GM12878 (cell line): ENCODE data around the gene MAP7. TPM values are rescaled to one million over a fixed set of nuclear protein-coding genes. Genes with fewer than 3 reads are reported as not detected.
A peak's percentile ranks its signal among the peaks of the same experiment; 100 is the strongest.

Experiments
- ATAC-seq: fragments of 200-7000 bp; cut with Tn5 transposase; 3 replicates; pipeline ENCODE4 v1.9.1; 2020; ENCODE audit warnings: mild to moderate bottlenecking, moderate library complexity
- BruUV-seq: library from RNA; stranded (reverse); fragments of 400-500 nt; replicated peaks from 2 replicates; lab custom pipeline; 2021; lab: Mats Ljungman, UMichigan
- CTCF ChIA-PET: fragments of 300-600 bp; sonication (Branson Sonifier 250); formaldehyde crosslinking; extraction: SDS; loops from one replicate; lab custom pipeline; 2021; ENCODE audit warnings: inconsistent platforms; lab: Yijun Ruan, JAX
- POLR2A ChIA-PET: fragments of 350-600 bp; formaldehyde crosslinking; extraction: SDS; loops from one replicate; lab custom pipeline; 2021; ENCODE audit warnings: inconsistent platforms; lab: Charles Lee
- RAD21 ChIA-PET: fragments of 300-600 bp; sonication (Branson Sonifier 250); formaldehyde crosslinking; loops from one replicate; lab custom pipeline; 2023; ENCODE audit warnings: antibody characterized with exemption; ENCODE audit not compliant: unreplicated experiment; lab: Charles Lee
- SMC1A ChIA-PET: fragments of 300-600 bp; sonication (Branson Sonifier 250); formaldehyde crosslinking; loops from one replicate; lab custom pipeline; 2023; ENCODE audit not compliant: unreplicated experiment, uncharacterized antibody; lab: Charles Lee
- DNase-seq: peaks from one replicate; pipeline ENCODE4 v3.0.0-alpha.2; 2011; ENCODE audit warnings: low read depth, low spot score
- FAIRE-seq: peaks from 3 replicates; lab custom pipeline; 2011; peaks lifted over from hg19 to GRCh38; lab: Jason Lieb, UNC
- H2AFZ ChIP-seq: 2 replicates; pipeline ENCODE4 v1.6.0; 2011; ENCODE audit warnings: low read depth, low read length, control low read depth; ENCODE audit not compliant: control insufficient read depth
- H3K27ac ChIP-seq: 2 replicates; pipeline ENCODE4 v1.5.1; 2011; ENCODE audit warnings: control low read depth; ENCODE audit not compliant: control insufficient read depth, insufficient read depth
- H3K27me3 ChIP-seq, 2 experiments: replicated peaks in 1 of 2; 2 replicates each; pipeline versions ENCODE4 v1.6.0 to v1.6.1; 2011; ENCODE audit warnings: low read length in 1 of 2; ENCODE audit not compliant: control insufficient read depth in 2 of 2, insufficient read depth in 2 of 2
- H3K36me3 ChIP-seq, 2 experiments: 2 replicates each; pipeline ENCODE4 v1.5.1; 2011; ENCODE audit warnings: low read length in 1 of 2; ENCODE audit not compliant: control insufficient read depth in 2 of 2, insufficient read depth in 2 of 2
- H3K4me1 ChIP-seq: 2 replicates; pipeline ENCODE4 v1.6.1; 2011; ENCODE audit warnings: mild to moderate bottlenecking, low read length, moderate library complexity, mixed read lengths; ENCODE audit not compliant: control insufficient read depth, insufficient read depth
- H3K4me2 ChIP-seq: 2 replicates; pipeline ENCODE4 v1.6.0; 2011; ENCODE audit warnings: control low read depth; ENCODE audit not compliant: control insufficient read depth, insufficient read depth
- H3K4me3 ChIP-seq: fragments of 200-600 bp; sonication (generic); 2 replicates; pipeline ENCODE4 v1.5.1; 2016
- H3K79me2 ChIP-seq: 2 replicates; pipeline ENCODE4 v1.6.0; 2011; ENCODE audit warnings: low read length; ENCODE audit not compliant: control insufficient read depth, insufficient read depth
- H3K9ac ChIP-seq: 2 replicates; pipeline ENCODE4 v1.8.0; 2011; ENCODE audit warnings: low read length, control low read depth, mixed read lengths; ENCODE audit not compliant: control insufficient read depth, insufficient read depth
- H3K9me3 ChIP-seq: replicated peaks from 3 replicates; pipeline ENCODE4 v1.5.1; 2011; ENCODE audit warnings: mild to moderate bottlenecking, low read length; ENCODE audit not compliant: control insufficient read depth, insufficient read depth
- H4K20me1 ChIP-seq: 2 replicates; pipeline ENCODE4 v1.6.0; 2011; ENCODE audit not compliant: control insufficient read depth, insufficient read depth
- IKZF2 ChIP-seq, 2 experiments: fragments of 450-650 bp; IDR thresholded peaks; 2 replicates each; pipeline ENCODE4 v1.6.1; 2017; ENCODE audit warnings: mild to moderate bottlenecking in 2 of 2, moderate library complexity in 2 of 2
- RAD51 ChIP-seq: fragments of 450-650 bp; IDR thresholded peaks from 2 replicates; pipeline ENCODE4 v1.6.1; 2016; ENCODE audit warnings: moderate library complexity, mild to moderate bottlenecking, inconsistent platforms
- RBBP5 ChIP-seq: fragments of 200-600 bp; sonication (generic); conservative IDR thresholded peaks from 2 replicates; pipeline ENCODE4 v1.6.1; 2016
- SUPT20H ChIP-seq: IDR thresholded peaks from 2 replicates; pipeline ENCODE4 v1.6.1; 2011; ENCODE audit warnings: low read depth, mild to moderate bottlenecking, low read length, moderate library complexity, borderline replicate concordance; ENCODE audit not compliant: control insufficient read depth
- WGBS: methylation state at CpG from one replicate; pipeline ENCODE4 v1.1.6; 2016; ENCODE audit warnings: low lambda C conversion rate; ENCODE audit not compliant: insufficient replicate concordance, insufficient coverage; ENCODE audit errors: missing lambda C conversion rate; 5-methylcytosine and 5-hydroxymethylcytosine counted together
- in situ Hi-C: fragments of 300-500 bp; cut with MboI; formaldehyde crosslinking; loops from 9 replicates; pipeline ENCODE4 v1.14.3; 2018; ENCODE audit warnings: mixed read lengths
- intact Hi-C: fragments of 100-400 bp; cut with micrococcal nuclease; formaldehyde crosslinking; loops from one replicate; pipeline ENCODE4 v1.14.2; 2022; ENCODE audit not compliant: unreplicated experiment
- polyA plus RNA-seq, 11 experiments: library from polyadenylated mRNA; depleted of rRNA in 4 of 11; unstranded in 6 of 11; stranded (reverse) in 5 of 11; fragments of >200 nt; fragmentation: Nextera tagmentation in 4 of 11; fragmentation: Illumina TruSeq in 1 of 11; extraction: Ambion mirVana in 4 of 11; extraction: Trizol in 1 of 11; gene quantifications; 1 replicate in 1 of 11; 2 replicates in 10 of 11; pipeline versions ENCODE4 v1.2.1 to v1.2.3, GENCODE V29; 2011 to 2016; ENCODE audit warnings: inconsistent platforms in 2 of 11, missing spikeins in 2 of 11, low read depth in 1 of 11
- total RNA-seq, 4 experiments: library from RNA; depleted of rRNA in 3 of 4; stranded (reverse); fragments of >200 nt in 3 of 4; fragmentation: Illumina TruSeq in 1 of 4; extraction: Trizol in 1 of 4; gene quantifications; 2 replicates each; pipeline versions ENCODE4 v1.2.1 to v1.2.3, GENCODE V29; 2013 to 2021
- TF ChIP-seq, protein P1 (sequence below): IDR thresholded peaks from 2 replicates; pipeline ENCODE4 v1.6.1; 2012; ENCODE audit warnings: low read length, inconsistent platforms
- TF ChIP-seq, protein P2 (sequence below): fragments of 450-650 bp; IDR thresholded peaks from 2 replicates; pipeline ENCODE4 v1.6.1; 2016; ENCODE audit warnings: mild to moderate bottlenecking, moderate library complexity, borderline replicate concordance

MAP7 gene
- total and polyA plus RNA-seq, 10 of the 15 experiments (the other 5 are each of a cell fraction or from before 2014, with no cell fraction given), result 0.04 to 0.17 (median 0.08) TPM; not detected in 2

DNA sequence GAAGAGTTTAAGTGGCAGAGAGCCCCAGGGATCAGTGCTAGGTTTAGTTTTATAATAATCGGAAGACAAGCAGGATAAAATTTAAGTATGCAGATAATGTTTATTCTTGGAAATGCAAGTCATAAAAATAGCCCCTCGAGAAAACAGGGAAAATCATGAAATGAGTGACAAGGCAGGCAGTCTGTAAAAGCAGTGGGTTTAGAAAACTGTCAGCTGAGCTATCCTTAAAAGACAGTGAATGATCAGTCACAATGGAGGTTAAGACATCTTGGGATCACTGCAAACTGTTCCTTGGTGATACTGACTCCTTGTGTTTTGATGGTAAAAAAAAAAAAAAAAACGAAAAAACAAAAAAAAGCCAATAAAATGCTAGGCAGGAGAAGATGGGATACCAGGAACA is 199.3 kb downstream of the MAP7 start:
- FAIRE-seq, result peak; percentile 56
- BruUV-seq, result no TSS peak
- WGBS, result 32% methylated on average over 3 of the region's 3 CpGs
- peaks cover 0 to 2% of the 10 kb centered on the region in 2 experiments; a peak in 2 of 4 replicates for H3K27me3 ChIP-seq
- no peak overlapping the region for H3K4me3 ChIP-seq
- no peak overlapping the region for H3K4me2 ChIP-seq
- no peaks in the 10 kb centered on the region for H4K20me1 ChIP-seq
- POLR2A ChIA-PET, result no interaction called here
- H3K36me3 ChIP-seq, result no peaks in the 10 kb centered on the region
- in situ Hi-C loops, result no loop called here
- TF ChIP-seq, protein P1, sequence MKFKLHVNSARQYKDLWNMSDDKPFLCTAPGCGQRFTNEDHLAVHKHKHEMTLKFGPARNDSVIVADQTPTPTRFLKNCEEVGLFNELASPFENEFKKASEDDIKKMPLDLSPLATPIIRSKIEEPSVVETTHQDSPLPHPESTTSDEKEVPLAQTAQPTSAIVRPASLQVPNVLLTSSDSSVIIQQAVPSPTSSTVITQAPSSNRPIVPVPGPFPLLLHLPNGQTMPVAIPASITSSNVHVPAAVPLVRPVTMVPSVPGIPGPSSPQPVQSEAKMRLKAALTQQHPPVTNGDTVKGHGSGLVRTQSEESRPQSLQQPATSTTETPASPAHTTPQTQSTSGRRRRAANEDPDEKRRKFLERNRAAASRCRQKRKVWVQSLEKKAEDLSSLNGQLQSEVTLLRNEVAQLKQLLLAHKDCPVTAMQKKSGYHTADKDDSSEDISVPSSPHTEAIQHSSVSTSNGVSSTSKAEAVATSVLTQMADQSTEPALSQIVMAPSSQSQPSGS, result no peak
- TF ChIP-seq IKZF2 (IDR thresholded peaks at IDR 0.05), result no peak
- no peak for TF ChIP-seq RBBP5
- TF ChIP-seq RAD51, result no peak
- TF ChIP-seq, protein P2, sequence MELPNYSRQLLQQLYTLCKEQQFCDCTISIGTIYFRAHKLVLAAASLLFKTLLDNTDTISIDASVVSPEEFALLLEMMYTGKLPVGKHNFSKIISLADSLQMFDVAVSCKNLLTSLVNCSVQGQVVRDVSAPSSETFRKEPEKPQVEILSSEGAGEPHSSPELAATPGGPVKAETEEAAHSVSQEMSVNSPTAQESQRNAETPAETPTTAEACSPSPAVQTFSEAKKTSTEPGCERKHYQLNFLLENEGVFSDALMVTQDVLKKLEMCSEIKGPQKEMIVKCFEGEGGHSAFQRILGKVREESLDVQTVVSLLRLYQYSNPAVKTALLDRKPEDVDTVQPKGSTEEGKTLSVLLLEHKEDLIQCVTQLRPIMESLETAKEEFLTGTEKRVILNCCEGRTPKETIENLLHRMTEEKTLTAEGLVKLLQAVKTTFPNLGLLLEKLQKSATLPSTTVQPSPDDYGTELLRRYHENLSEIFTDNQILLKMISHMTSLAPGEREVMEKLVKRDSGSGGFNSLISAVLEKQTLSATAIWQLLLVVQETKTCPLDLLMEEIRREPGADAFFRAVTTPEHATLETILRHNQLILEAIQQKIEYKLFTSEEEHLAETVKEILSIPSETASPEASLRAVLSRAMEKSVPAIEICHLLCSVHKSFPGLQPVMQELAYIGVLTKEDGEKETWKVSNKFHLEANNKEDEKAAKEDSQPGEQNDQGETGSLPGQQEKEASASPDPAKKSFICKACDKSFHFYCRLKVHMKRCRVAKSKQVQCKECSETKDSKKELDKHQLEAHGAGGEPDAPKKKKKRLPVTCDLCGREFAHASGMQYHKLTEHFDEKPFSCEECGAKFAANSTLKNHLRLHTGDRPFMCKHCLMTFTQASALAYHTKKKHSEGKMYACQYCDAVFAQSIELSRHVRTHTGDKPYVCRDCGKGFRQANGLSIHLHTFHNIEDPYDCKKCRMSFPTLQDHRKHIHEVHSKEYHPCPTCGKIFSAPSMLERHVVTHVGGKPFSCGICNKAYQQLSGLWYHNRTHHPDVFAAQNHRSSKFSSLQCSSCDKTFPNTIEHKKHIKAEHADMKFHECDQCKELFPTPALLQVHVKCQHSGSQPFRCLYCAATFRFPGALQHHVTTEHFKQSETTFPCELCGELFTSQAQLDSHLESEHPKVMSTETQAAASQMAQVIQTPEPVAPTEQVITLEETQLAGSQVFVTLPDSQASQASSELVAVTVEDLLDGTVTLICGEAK, result no peak
- TF ChIP-seq SUPT20H, result no peak
- TF ChIP-seq, all 136 proteins: peak for 0
- no peak overlapping the region for H2AFZ ChIP-seq
- H3K9ac ChIP-seq, result no peak overlapping the region
- ChIA-PET SMC1A (no interaction called here), RAD21 (no interaction called here), CTCF (no interaction called here)
- intact Hi-C loops, result no loop called here
- H3K9me3 ChIP-seq, result no peaks in the 10 kb centered on the region
- no peak for DNase-seq
- H3K27ac ChIP-seq, result no peak overlapping the region
- H3K4me1 ChIP-seq, result no peaks in the 10 kb centered on the region
- ATAC-seq, result no peak
- no peaks in the 10 kb centered on the region for H3K79me2 ChIP-seq
